Natural killer cell (primary cell): ENCODE results near the gene GNPDA1. TPM values are rescaled to one million over a fixed set of nuclear protein-coding genes. Genes with fewer than 3 reads are reported as not detected.

Experiments
- ATAC-seq, 3 donors: fragments of 150-1000 bp in 2 of 3; fragments of 200-7000 bp in 1 of 3; cut with Tn5 transposase; 1 replicate in 1 of 3; 2 replicates in 2 of 3; pipeline ENCODE4 v1.10.0; 2021; ENCODE audit warnings: mild to moderate bottlenecking in 2 of 3, moderate library complexity in 2 of 3
- DNase-seq, 2 donors: peaks; one replicate each; pipeline versions ENCODE4 v3.0.0 to v3.0.0-alpha.2; 2013 to 2021; ENCODE audit warnings: mixed read lengths in 1 of 2
- H3K27ac ChIP-seq: one replicate; pipeline ENCODE4 v1.5.1; 2013; ENCODE audit warnings: mild to moderate bottlenecking, low read length
- H3K27me3 ChIP-seq: one replicate; pipeline ENCODE4 v1.6.1; 2013; ENCODE audit warnings: low read length; ENCODE audit not compliant: control insufficient read depth, insufficient read depth
- H3K36me3 ChIP-seq: one replicate; pipeline ENCODE4 v1.6.1; 2013; ENCODE audit warnings: low read length; ENCODE audit not compliant: control insufficient read depth, insufficient read depth
- H3K4me1 ChIP-seq: one replicate; pipeline ENCODE4 v1.6.1; 2013; ENCODE audit warnings: low read length; ENCODE audit not compliant: control insufficient read depth, insufficient read depth
- H3K4me3 ChIP-seq: one replicate; pipeline ENCODE4 v1.5.1; 2013; ENCODE audit warnings: low read length
- H3K9me3 ChIP-seq: one replicate; pipeline ENCODE4 v1.6.1; 2013; ENCODE audit warnings: low read length; ENCODE audit not compliant: control insufficient read depth, insufficient read depth
- H3K27ac Mint-ChIP-seq, 2 donors: one replicate each; pipeline ENCODE4 v1.8.0; 2022; ENCODE audit warnings: mild to moderate bottlenecking in 2 of 2, mixed read lengths in 2 of 2, moderate library complexity in 1 of 2
- H3K27me3 Mint-ChIP-seq, 2 donors: one replicate each; pipeline ENCODE4 v1.8.0; 2022; ENCODE audit warnings: low read depth in 2 of 2, mixed read lengths in 2 of 2
- H3K36me3 Mint-ChIP-seq: one replicate; pipeline ENCODE4 v1.8.0; 2022; ENCODE audit warnings: mixed read lengths
- H3K4me1 Mint-ChIP-seq, 2 donors: one replicate each; pipeline ENCODE4 v1.8.0; 2022; ENCODE audit warnings: mixed read lengths in 2 of 2
- H3K4me3 Mint-ChIP-seq: one replicate; pipeline ENCODE4 v1.8.0; 2022; ENCODE audit warnings: mild to moderate bottlenecking, moderate library complexity, mixed read lengths
- H3K9me3 Mint-ChIP-seq, 2 donors: one replicate each; pipeline ENCODE4 v1.8.0; 2022; ENCODE audit warnings: mixed read lengths in 2 of 2
- WGBS: methylation state at CpG from one replicate; pipeline ENCODE4 v1.1.7; 2013; ENCODE audit warnings: missing lambda C conversion rate; ENCODE audit not compliant: insufficient coverage; 5-methylcytosine and 5-hydroxymethylcytosine counted together
- intact Hi-C: fragments of 100-400 bp; cut with micrococcal nuclease; formaldehyde crosslinking; loops from one replicate; pipeline ENCODE4 v1.14.2; 2022
- total RNA-seq, 4 donors: library from RNA; stranded (reverse); fragments of 120-200 nt in 1 of 4; gene quantifications; one replicate each; pipeline versions ENCODE4 v1.2.3 to v1.2.4, GENCODE V29; 2013 to 2022
- TF ChIP-seq, protein P1 (sequence below): fragments of 200-600 bp; IDR thresholded peaks from one replicate; pipeline ENCODE4 v1.8.0; 2022; ENCODE audit warnings: antibody characterized with exemption

GNPDA1 gene
- total RNA-seq, 3 donors from 2014 or later (not counting 1 experiment from before 2014, with no cell fraction given): 10.7 to 12.0 (median 11.2) TPM

GRCh38 chr5:141960018-141960417, 52.8 kb downstream of the GNPDA1 start:
- no peak for ATAC-seq
- Histone ChIP-seq H3K4me1 (peaks cover 41% of the 10 kb centered on the region), H3K27me3 (no peaks in the 10 kb centered on the region), H3K4me3 (no peak overlapping the region), H3K9me3 (no peaks in the 10 kb centered on the region), H3K27ac (no peak overlapping the region), H3K36me3 (no peaks in the 10 kb centered on the region)
- WGBS: 83% methylated on average over 10 of the region's 10 CpGs
- H3K36me3 Mint-ChIP-seq: no peaks in the 10 kb centered on the region
- no peaks in the 10 kb centered on the region for H3K27me3 Mint-ChIP-seq
- intact Hi-C loops: loop anchor here (1.0 to 10.0 kb wide), 4 partner anchors 37 to 268 kb away; partner anchors contain the start of genes DELE1 and GNPDA1
- peaks cover 43 to 44% of the 10 kb centered on the region in 2 donors for H3K4me1 Mint-ChIP-seq
- TF ChIP-seq, protein P1, sequence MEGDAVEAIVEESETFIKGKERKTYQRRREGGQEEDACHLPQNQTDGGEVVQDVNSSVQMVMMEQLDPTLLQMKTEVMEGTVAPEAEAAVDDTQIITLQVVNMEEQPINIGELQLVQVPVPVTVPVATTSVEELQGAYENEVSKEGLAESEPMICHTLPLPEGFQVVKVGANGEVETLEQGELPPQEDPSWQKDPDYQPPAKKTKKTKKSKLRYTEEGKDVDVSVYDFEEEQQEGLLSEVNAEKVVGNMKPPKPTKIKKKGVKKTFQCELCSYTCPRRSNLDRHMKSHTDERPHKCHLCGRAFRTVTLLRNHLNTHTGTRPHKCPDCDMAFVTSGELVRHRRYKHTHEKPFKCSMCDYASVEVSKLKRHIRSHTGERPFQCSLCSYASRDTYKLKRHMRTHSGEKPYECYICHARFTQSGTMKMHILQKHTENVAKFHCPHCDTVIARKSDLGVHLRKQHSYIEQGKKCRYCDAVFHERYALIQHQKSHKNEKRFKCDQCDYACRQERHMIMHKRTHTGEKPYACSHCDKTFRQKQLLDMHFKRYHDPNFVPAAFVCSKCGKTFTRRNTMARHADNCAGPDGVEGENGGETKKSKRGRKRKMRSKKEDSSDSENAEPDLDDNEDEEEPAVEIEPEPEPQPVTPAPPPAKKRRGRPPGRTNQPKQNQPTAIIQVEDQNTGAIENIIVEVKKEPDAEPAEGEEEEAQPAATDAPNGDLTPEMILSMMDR: no peak
- peak overlapping the region; percentile 78 for H3K4me3 Mint-ChIP-seq
- H3K27ac Mint-ChIP-seq: peak overlapping the region; percentile 14 to 77
- peak in 1 of 2 donors; percentile 55 for DNase-seq
- no peaks in the 10 kb centered on the region for H3K9me3 Mint-ChIP-seq

GRCh38 chr5:141958546-141959172, 54.2 kb downstream of the GNPDA1 start:
- no peak overlapping the region for H3K27ac ChIP-seq
- TF ChIP-seq, protein P1: no peak
- peak overlapping the region in 1 of 2 donors; percentile 77 for H3K27ac Mint-ChIP-seq
- no peaks in the 10 kb centered on the region for H3K36me3 ChIP-seq
- peaks cover 43 to 44% of the 10 kb centered on the region in 2 donors for H3K4me1 Mint-ChIP-seq
- H3K4me1 ChIP-seq: peaks cover 41% of the 10 kb centered on the region
- intact Hi-C loops: loop anchor here (1.0 kb wide), 1 partner anchor 30 kb away; no protein-coding TSS in a partner anchor
- no peaks in the 10 kb centered on the region for H3K9me3 ChIP-seq
- peak overlapping the region; percentile 41 for H3K4me3 Mint-ChIP-seq
- DNase-seq (no peak), ATAC-seq (no peak)
- no peaks in the 10 kb centered on the region for H3K27me3 Mint-ChIP-seq
- WGBS: 83% methylated on average over 8 of the region's 8 CpGs
- H3K9me3 Mint-ChIP-seq: no peaks in the 10 kb centered on the region
- no peaks in the 10 kb centered on the region for H3K27me3 ChIP-seq
- H3K4me3 ChIP-seq: no peak overlapping the region
- H3K36me3 Mint-ChIP-seq: no peaks in the 10 kb centered on the region

DNA sequence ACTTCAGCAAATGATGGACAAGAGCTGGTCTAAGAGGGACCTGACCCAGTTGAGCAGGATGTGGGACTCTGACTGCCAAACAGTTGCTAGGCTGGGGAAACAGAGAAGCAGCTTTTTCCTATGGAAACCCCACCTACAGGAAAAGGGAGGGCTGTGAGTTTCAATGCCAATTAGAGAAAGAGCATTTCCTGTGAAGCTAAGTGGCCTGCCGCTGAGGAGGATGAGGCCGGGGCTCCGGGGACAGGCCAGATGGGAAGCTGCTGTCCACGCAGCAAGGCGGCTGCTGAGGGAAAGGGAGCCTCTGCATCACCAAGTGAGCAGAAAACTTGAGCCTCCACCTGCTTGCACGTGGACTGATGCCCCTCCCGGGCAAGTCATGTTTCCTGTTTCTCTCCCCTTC, 54.7 kb downstream of the GNPDA1 start, which contains the start of gene PCDH12:
TSS of gene PCDH12 (minus strand) at position 90 of the 400 bp plus-strand sequence. CDS start 351 bp downstream, outside the sequence.
- H3K4me3 Mint-ChIP-seq: peak within 1 kb of the TSS; percentile 41
- peaks cover 43 to 44% of the 10 kb centered on the region in 2 donors for H3K4me1 Mint-ChIP-seq
- H3K4me3 ChIP-seq: no peak within 1 kb of the TSS
- H3K4me1 ChIP-seq: peaks cover 41% of the 10 kb centered on the region
- H3K27ac ChIP-seq: no peak within 1 kb of the TSS
- ATAC-seq: no peak
- no peaks in the 10 kb centered on the region for H3K9me3 ChIP-seq
- peak in 1 of 2 donors; percentile 23 for DNase-seq
- TF ChIP-seq, protein P1: no peak
- no peaks in the 10 kb centered on the region for H3K9me3 Mint-ChIP-seq
- intact Hi-C loops: loop anchor here (1.0 kb wide), 1 partner anchor 30 kb away; no protein-coding TSS in a partner anchor
- H3K27me3 ChIP-seq: no peaks in the 10 kb centered on the region
- no peaks in the 10 kb centered on the region for H3K27me3 Mint-ChIP-seq
- H3K27ac Mint-ChIP-seq: peak within 1 kb of the TSS in 1 of 2 donors; percentile 77
- H3K36me3 ChIP-seq: no peaks in the 10 kb centered on the region
- H3K36me3 Mint-ChIP-seq: no peaks in the 10 kb centered on the region
- WGBS: 6% methylated on average over 7 of the region's 7 CpGs
